Nephron (organoid): Measurements from ENCODE around the gene RRH.

ENCODE experiments used
- H3K27ac Mint-ChIP-seq, 3 experiments: 2 replicates each; pipeline ENCODE4 v1.8.0; 2020; ENCODE audit warnings: mixed read lengths in 3 of 3, mild to moderate bottlenecking in 2 of 3, moderate library complexity in 1 of 3
- H3K27me3 Mint-ChIP-seq: 2 replicates; pipeline ENCODE4 v1.8.0; 2021; ENCODE audit warnings: low read depth, mild to moderate bottlenecking, moderate library complexity, mixed read lengths
- H3K36me3 Mint-ChIP-seq: 2 replicates; pipeline ENCODE4 v1.8.0; 2020; ENCODE audit warnings: low read depth, mixed read lengths
- H3K4me1 Mint-ChIP-seq: 2 replicates; pipeline ENCODE4 v1.8.0; 2020; ENCODE audit warnings: mixed read lengths
- H3K4me3 Mint-ChIP-seq, 3 experiments: 2 replicates each; pipeline ENCODE4 v1.8.0; 2020; ENCODE audit warnings: mild to moderate bottlenecking in 3 of 3, mixed read lengths in 3 of 3, moderate library complexity in 2 of 3
- H3K9me3 Mint-ChIP-seq: 2 replicates; pipeline ENCODE4 v1.8.0; 2020; ENCODE audit warnings: mixed read lengths
- TF ChIP-seq, protein P1 (sequence below), 3 experiments: fragments of 200-600 bp; sonication (generic); IDR thresholded peaks; one replicate each; pipeline ENCODE4 v1.5.0; 2021; ENCODE audit warnings: antibody characterized with exemption in 3 of 3; ENCODE audit not compliant: unreplicated experiment in 3 of 3

RRH gene

GRCh38 chr4:109879081-109879480, 51.3 kb downstream of the RRH start:
- Mint-ChIP-seq H3K27me3 (peaks cover 9% of the 10 kb centered on the region), H3K27ac (no peak overlapping the region), H3K36me3 (no peaks in the 10 kb centered on the region), H3K9me3 (no peaks in the 10 kb centered on the region), H3K4me1 (peaks cover 10% of the 10 kb centered on the region), H3K4me3 (no peak overlapping the region)
- TF ChIP-seq, protein P1, sequence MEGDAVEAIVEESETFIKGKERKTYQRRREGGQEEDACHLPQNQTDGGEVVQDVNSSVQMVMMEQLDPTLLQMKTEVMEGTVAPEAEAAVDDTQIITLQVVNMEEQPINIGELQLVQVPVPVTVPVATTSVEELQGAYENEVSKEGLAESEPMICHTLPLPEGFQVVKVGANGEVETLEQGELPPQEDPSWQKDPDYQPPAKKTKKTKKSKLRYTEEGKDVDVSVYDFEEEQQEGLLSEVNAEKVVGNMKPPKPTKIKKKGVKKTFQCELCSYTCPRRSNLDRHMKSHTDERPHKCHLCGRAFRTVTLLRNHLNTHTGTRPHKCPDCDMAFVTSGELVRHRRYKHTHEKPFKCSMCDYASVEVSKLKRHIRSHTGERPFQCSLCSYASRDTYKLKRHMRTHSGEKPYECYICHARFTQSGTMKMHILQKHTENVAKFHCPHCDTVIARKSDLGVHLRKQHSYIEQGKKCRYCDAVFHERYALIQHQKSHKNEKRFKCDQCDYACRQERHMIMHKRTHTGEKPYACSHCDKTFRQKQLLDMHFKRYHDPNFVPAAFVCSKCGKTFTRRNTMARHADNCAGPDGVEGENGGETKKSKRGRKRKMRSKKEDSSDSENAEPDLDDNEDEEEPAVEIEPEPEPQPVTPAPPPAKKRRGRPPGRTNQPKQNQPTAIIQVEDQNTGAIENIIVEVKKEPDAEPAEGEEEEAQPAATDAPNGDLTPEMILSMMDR (IDR thresholded peaks at IDR 0.05; ENCODE audit: unreplicated experiment in 3 of 3) = no peak

DNA sequence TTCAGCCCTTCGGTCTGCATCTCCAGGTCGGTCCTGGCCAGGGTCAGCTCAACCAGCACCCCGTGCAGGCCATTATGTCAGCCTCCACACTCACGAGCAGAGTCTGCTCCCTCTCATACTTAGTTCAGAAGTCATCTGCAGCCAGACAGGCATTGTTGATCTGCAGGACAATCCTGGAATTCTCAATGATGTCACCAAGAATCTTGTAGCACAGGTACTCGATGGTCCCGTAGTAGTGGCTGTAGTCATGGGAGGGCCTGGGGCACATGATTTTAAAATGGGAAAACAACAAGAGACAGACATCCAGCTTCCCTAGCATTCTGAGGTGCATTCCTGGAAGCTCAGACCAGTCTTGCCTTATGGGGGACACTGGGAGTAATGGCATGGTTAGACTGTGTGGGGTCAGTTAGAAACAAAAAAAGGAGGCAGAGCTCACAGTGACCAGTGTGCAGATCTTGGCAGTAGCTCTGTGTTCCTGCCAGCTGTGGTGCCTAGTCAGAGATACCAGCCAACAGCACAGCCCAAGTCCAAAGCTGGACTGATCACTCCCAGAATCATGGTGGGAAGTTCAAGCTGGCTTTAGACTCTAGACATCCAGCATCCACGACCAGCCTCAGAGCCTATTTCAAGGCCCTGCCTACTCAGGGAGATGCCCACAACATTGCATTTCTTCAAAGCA, 52.0 kb downstream of the RRH start:
- TF ChIP-seq, protein P1 (IDR thresholded peaks at IDR 0.05; ENCODE audit: unreplicated experiment in 3 of 3) = no peak
- Mint-ChIP-seq H3K4me3 (no peak overlapping the region), H3K36me3 (no peaks in the 10 kb centered on the region), H3K27me3 (peaks cover 5% of the 10 kb centered on the region), H3K4me1 (peaks cover 6% of the 10 kb centered on the region), H3K9me3 (no peaks in the 10 kb centered on the region), H3K27ac (no peak overlapping the region)

GRCh38 chr4:109886303-109886702, 58.5 kb downstream of the RRH start:
- TF ChIP-seq, protein P1 (IDR thresholded peaks at IDR 0.05; ENCODE audit: unreplicated experiment in 3 of 3) = no peak
- no peaks in the 10 kb centered on the region for H3K27me3 Mint-ChIP-seq
- no peak overlapping the region for H3K4me3 Mint-ChIP-seq
- H3K36me3 Mint-ChIP-seq = no peaks in the 10 kb centered on the region
- H3K9me3 Mint-ChIP-seq = no peaks in the 10 kb centered on the region
- H3K27ac Mint-ChIP-seq = no peak overlapping the region
- no peaks in the 10 kb centered on the region for H3K4me1 Mint-ChIP-seq

GRCh38 chr4:109887071-109887470, 59.3 kb downstream of the RRH start:
- H3K4me3 Mint-ChIP-seq = no peak overlapping the region
- no peaks in the 10 kb centered on the region for H3K9me3 Mint-ChIP-seq

GRCh38 chr4:109890076-109890475, 62.3 kb downstream of the RRH start:
- Mint-ChIP-seq H3K27me3 (no peaks in the 10 kb centered on the region), H3K9me3 (no peaks in the 10 kb centered on the region), H3K4me3 (no peak overlapping the region), H3K36me3 (no peaks in the 10 kb centered on the region), H3K4me1 (no peaks in the 10 kb centered on the region), H3K27ac (no peak overlapping the region)
- TF ChIP-seq, protein P1 (IDR thresholded peaks at IDR 0.05; ENCODE audit: unreplicated experiment in 3 of 3) = no peak

More at GRCh38 chr4:109887071-109887470, 59.3 kb downstream of the RRH start:
- Mint-ChIP-seq H3K27ac (no peak overlapping the region), H3K27me3 (no peaks in the 10 kb centered on the region), H3K36me3 (no peaks in the 10 kb centered on the region), H3K4me1 (no peaks in the 10 kb centered on the region)
- TF ChIP-seq, protein P1 (IDR thresholded peaks at IDR 0.05; ENCODE audit: unreplicated experiment in 3 of 3) = no peak
